Neutrophil (primary cell): Measurements from ENCODE around the gene THYN1.

Source experiments
- H3K27ac ChIP-seq: fragments of 200-600 bp; sonication (generic); 2 replicates; pipeline ENCODE4 v1.5.1; 2016; ENCODE audit warnings: mild to moderate bottlenecking, moderate library complexity
- H3K27me3 ChIP-seq: fragments of 200-600 bp; sonication (generic); 2 replicates; pipeline ENCODE4 v1.6.0; 2016; ENCODE audit warnings: mild to moderate bottlenecking
- H3K36me3 ChIP-seq: fragments of 200-600 bp; sonication (generic); 2 replicates; pipeline ENCODE4 v1.5.1; 2017
- H3K4me1 ChIP-seq, 2 experiments: fragments of 200-600 bp in 1 of 2; sonication (generic) in 1 of 2; 1 replicate in 1 of 2; 2 replicates in 1 of 2; pipeline versions ENCODE4 v1.5.1 to v1.6.1; 2013 to 2016; ENCODE audit warnings: low read depth in 1 of 2, low read length in 1 of 2, mild to moderate bottlenecking in 1 of 2, moderate library complexity in 1 of 2; ENCODE audit not compliant: control insufficient read depth in 1 of 2, insufficient read depth in 1 of 2
- H3K4me3 ChIP-seq, 2 experiments: fragments of 200-600 bp in 1 of 2; sonication (generic) in 1 of 2; 1 replicate in 1 of 2; 2 replicates in 1 of 2; pipeline ENCODE4 v1.5.1; 2013 to 2016; ENCODE audit warnings: low read depth in 1 of 2, low read length in 1 of 2, mild to moderate bottlenecking in 1 of 2, moderate library complexity in 1 of 2
- H3K9me3 ChIP-seq: fragments of 200-600 bp; sonication (generic); 2 replicates; pipeline ENCODE4 v1.5.1; 2016
- CTCF ChIP-seq: fragments of 200-600 bp; sonication (generic); IDR thresholded peaks from 2 replicates; pipeline ENCODE4 v1.5.1; 2016; ENCODE audit warnings: antibody characterized with exemption

THYN1 gene

GRCh38 chr11:134245434-134245833 lies 7.7 kb downstream of the THYN1 start:
- TF ChIP-seq CTCF = no peak
- H3K4me3 ChIP-seq = no peak overlapping the region
- no peaks in the 10 kb centered on the region for H3K9me3 ChIP-seq
- no peak overlapping the region for H3K27ac ChIP-seq
- H3K36me3 ChIP-seq = peaks cover 91% of the 10 kb centered on the region
- H3K4me1 ChIP-seq = peaks cover 22 to 24% of the 10 kb centered on the region in 2 experiments
- H3K27me3 ChIP-seq = no peaks in the 10 kb centered on the region

GRCh38 chr11:134244593-134244992 lies 8.6 kb downstream of the THYN1 start:
- no peaks in the 10 kb centered on the region for H3K9me3 ChIP-seq
- H3K36me3 ChIP-seq = peaks cover 94% of the 10 kb centered on the region
- H3K27ac ChIP-seq = no peak overlapping the region
- TF ChIP-seq CTCF = no peak
- no peaks in the 10 kb centered on the region for H3K27me3 ChIP-seq
- peaks cover 14 to 16% of the 10 kb centered on the region in 2 experiments for H3K4me1 ChIP-seq
- H3K4me3 ChIP-seq = no peak overlapping the region

GRCh38 chr11:134243913-134244312 lies 9.2 kb downstream of the THYN1 start:
- peaks cover 14% of the 10 kb centered on the region in 2 experiments for H3K4me1 ChIP-seq
- no peak for TF ChIP-seq CTCF
- no peak overlapping the region for H3K4me3 ChIP-seq
- no peaks in the 10 kb centered on the region for H3K9me3 ChIP-seq
- peaks cover 94% of the 10 kb centered on the region for H3K36me3 ChIP-seq
- no peaks in the 10 kb centered on the region for H3K27me3 ChIP-seq
- H3K27ac ChIP-seq = no peak overlapping the region

DNA sequence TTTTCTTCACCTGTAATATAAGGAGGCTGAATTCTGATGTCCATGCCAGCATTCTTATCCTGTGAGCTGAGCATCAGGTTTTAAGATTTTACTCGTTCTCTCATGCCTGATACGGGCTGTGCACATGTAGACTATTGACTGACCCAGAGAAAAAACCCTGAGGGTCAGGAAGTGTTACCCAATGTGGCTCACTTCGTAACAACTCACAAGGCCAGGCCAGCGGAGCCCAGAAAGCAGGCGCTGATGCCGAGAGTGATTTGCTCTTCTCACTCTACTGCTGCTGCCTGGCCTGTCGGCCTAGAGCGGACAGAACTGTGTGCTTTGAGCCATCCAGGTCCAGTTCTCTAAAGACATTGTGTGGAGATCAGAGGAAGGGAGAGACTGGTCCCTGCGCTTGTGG lies 10.8 kb downstream of the THYN1 start:
- peak overlapping the region; percentile 71 for H3K27ac ChIP-seq
- no peak for TF ChIP-seq CTCF
- peaks cover 14% of the 10 kb centered on the region in 2 experiments for H3K4me1 ChIP-seq
- H3K4me3 ChIP-seq = no peak overlapping the region
- no peaks in the 10 kb centered on the region for H3K9me3 ChIP-seq
- H3K36me3 ChIP-seq = peaks cover 94% of the 10 kb centered on the region
- H3K27me3 ChIP-seq = no peaks in the 10 kb centered on the region

GRCh38 chr11:134240592-134240991 lies 12.6 kb downstream of the THYN1 start:
- Histone ChIP-seq H3K36me3 (peaks cover 94% of the 10 kb centered on the region), H3K4me3 (no peak overlapping the region), H3K27ac (no peak overlapping the region), H3K4me1 (peaks cover 14% of the 10 kb centered on the region in 2 experiments), H3K9me3 (no peaks in the 10 kb centered on the region), H3K27me3 (no peaks in the 10 kb centered on the region)
- TF ChIP-seq CTCF = no peak

- no peak overlapping the region for H3K27ac ChIP-seq
- H3K36me3 ChIP-seq = peaks cover 88% of the 10 kb centered on the region
- H3K4me1 ChIP-seq = peaks cover 14% of the 10 kb centered on the region in 2 experiments
These were observed 14.2 kb downstream of the THYN1 start for GRCh38 chr11:134238956-134239355.

More at GRCh38 chr11:134238956-134239355, 14.2 kb downstream of the THYN1 start:
- Histone ChIP-seq H3K9me3 (no peaks in the 10 kb centered on the region), H3K4me3 (no peak overlapping the region), H3K27me3 (no peaks in the 10 kb centered on the region)
- TF ChIP-seq CTCF = no peak
